Activated CD4-positive, alpha-beta T cell treated with anti-CD3 and anti-CD28 coated beads, Interleukin-10, Interleukin-2, amounts not matched to agents 100 ng/mL and 50 ng/mL, durations not matched to agents 16 hours and 8 hours (primary cell): Measurements from ENCODE around the gene CNGA4.
"Not testable (repeated sequence)": the region's sequence is repeated elsewhere in the genome, so short reads cannot be mapped to it uniquely, and the experiment has no call there.

Experiments used
- DNase-seq: peaks from one replicate; pipeline ENCODE4 v3.0.0-alpha.2; 2020

Gene CNGA4

DNA sequence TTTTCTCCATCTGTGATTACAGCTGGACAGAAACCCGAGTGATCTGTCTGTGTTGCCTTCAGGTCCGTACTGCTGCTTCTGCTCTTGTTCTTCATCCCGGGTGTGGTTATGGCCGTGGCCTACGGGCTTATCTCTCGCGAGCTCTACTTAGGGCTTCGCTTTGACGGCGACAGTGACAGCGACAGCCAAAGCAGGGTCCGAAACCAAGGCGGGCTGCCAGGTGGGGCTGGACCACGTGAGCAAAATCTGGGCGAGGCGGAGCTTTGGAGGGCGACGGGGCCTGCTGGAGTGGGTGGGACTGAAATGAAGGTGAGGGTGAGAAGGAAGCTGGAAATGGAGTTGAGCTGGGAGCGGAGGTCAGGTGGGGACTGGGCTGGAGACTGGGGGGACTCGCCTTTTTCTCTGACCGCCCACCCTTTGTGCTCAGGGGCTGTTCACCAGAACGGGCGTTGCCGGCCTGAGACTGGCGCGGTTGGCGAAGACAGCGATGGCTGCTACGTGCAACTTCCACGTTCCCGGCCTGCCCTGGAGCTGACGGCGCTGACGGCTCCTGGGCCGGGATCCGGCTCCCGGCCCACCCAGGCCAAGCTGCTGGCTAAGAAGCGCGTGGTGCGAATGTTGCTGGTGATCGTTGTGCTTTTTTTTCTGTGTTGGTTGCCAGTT lies 31.8 kb downstream of the CNGA4 start:
- no peak for DNase-seq

DNA sequence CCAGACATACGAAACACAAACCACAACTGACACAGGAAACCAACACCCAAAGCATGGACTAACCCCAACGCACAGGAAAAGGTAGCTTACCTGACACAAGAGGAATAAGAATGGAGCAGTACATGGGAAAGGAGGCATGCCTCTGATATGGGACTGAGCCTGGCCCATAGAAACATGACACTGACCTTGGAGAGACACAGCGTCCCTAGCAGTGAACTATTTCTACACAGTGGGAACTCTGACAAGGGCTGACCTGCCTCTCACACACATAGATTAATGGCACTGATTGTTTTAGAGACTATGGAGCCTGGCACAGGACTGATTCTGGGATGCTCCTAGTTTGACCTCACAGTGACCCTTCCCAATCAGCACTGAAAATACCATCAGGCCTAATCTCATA lies 32.7 kb downstream of the CNGA4 start:
- no peak for DNase-seq

DNA sequence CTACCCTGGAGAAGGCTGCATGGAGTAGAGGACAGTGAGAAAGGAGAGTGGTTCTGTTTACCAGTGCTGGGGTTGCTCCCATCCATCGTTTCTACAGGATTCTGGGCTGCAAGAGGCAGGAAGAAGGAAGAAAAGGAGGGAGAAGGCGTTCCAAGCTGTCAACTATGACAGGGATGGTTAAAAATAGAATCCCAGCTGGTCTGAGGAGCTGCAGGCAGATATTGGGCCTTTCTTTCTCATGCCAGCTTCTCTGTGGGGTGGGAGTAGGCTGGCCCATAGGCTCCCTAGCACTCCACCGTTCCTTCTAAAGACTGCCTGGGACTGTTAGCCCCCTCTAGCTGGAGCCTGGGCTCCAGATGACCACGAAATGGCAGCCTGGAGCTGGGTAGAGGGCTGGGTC lies 34.3 kb downstream of the CNGA4 start:
- DNase-seq: no peak

DNA sequence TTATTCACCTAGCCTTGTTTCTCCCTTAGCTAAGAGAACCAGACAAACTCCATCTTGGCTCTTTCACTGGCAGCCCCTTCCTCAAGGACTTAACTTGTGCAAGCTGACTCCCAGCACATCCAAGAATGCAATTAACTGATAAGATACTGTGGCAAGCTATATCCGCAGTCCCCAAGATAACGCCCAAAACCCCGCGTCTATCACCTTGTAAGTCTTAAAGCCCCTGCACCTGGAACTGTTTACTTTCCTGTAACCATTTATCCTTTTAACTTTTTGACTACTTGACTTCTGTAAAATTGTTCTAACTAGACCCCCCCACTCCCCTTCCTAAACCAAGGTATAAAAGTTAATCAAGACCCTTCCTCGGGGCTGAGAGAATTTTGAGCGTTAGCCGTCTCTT lies 41.9 kb downstream of the CNGA4 start:
- not testable (repeated sequence) for DNase-seq

DNA sequence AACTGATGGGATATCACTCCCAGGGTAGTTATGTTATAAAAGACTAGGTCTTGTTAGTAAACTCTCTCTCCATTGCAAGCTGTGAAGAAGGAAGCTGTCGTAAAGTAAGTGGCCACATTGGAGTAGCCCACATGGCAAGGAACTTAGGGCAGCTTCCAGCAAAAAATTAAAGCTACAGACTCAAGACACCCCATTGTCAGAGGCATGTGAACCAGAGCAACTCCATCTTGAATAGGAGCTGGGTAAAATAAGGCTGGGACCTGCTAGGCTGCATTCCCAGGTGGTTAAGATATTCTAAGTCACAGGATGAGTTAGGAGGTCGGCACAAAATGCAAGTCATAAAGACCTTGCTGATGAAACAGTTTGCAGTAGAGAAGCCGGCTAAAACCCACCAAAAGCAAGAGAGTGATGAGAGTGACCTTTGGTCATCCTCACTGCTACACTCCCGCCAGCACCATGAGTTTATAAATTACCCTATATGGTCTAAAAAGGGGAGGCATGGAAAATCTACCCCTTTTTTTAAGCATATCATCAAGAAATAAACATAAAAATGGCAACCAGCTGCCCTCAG lies 44.6 kb downstream of the CNGA4 start:
- no peak for DNase-seq

DNA sequence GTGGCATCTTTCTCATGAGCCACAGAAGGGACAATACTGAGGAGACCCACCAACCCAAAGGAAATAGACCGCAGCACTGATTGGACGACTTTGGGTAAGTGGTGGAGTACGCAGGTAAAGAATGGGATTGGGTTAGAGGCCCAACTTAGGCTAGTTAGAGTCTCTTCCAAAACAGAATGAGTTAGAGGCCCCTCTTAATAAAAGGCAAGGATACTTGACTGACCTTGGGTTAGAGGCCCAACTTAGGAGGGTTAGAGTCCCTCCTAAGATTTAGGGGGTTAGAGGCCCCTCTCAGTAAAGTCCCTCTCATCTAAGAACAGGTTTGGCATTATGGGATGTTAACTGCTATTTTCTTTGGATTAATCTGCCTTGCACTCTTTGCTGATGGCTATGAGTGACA lies 45.4 kb downstream of the CNGA4 start:
- DNase-seq: no peak

DNA sequence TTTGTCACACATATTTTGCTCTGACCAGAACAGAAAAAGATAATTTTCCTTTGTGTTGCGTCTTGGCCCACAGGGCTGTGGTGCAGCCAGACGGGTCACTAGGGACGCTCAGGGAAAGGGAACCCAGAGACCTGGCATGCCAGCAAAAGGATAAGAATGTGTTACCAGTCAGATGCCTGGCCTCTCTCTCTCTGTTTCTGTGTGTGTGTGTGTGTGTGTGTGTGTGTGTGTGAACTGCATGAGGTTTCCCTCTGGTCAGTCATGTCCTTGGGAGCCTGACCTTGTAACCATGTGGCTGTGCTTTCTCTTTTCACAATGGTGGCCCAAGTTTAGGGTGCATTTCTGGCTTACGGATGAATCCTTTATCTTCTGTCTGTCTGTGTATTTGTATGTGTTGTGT lies 46.1 kb downstream of the CNGA4 start:
- no peak for DNase-seq
